CD4-positive, alpha-beta T cell (primary cell): ENCODE measurements around the gene SUN2. TPM values are rescaled to one million over a fixed set of nuclear protein-coding genes. Genes with fewer than 3 reads are reported as not detected.

Experiments
- ATAC-seq: fragments of 200-7000 bp; cut with Tn5 transposase; one replicate; pipeline ENCODE4 v1.10.0; 2022; ENCODE audit warnings: mild to moderate bottlenecking; ENCODE audit not compliant: poor library complexity
- CTCF ChIA-PET: fragments of 350-600 bp; sonication (Branson Sonifier 250); formaldehyde crosslinking; loops from one replicate; lab custom pipeline; 2021; ENCODE audit warnings: antibody characterized with exemption, inconsistent platforms; lab: Charles Lee
- POLR2A ChIA-PET: fragments of 350-600 bp; sonication (Branson Sonifier 250); formaldehyde crosslinking; loops from one replicate; lab custom pipeline; 2021; ENCODE audit warnings: antibody characterized with exemption, inconsistent platforms; lab: Charles Lee
- DNase-seq, 14 experiments: peaks; one replicate each; pipeline ENCODE4 v3.0.0-alpha.2; 2013 to 2020; ENCODE audit warnings: mixed read lengths in 2 of 14
- H3K27ac ChIP-seq, 2 donors: one replicate each; pipeline versions ENCODE4 v1.5.1 to v1.7.0; 2013; ENCODE audit warnings: low read length in 2 of 2, low read depth in 1 of 2, mild to moderate bottlenecking in 1 of 2
- H3K27me3 ChIP-seq, 2 experiments: 1 replicate in 1 of 2; 2 replicates in 1 of 2; pipeline versions ENCODE4 v1.6.1 to v1.7.0; 2013; ENCODE audit warnings: low read length in 2 of 2, control low read depth in 1 of 2, mild to moderate bottlenecking in 1 of 2, moderate library complexity in 1 of 2; ENCODE audit not compliant: insufficient read depth in 2 of 2, control insufficient read depth in 1 of 2
- H3K36me3 ChIP-seq: one replicate; pipeline ENCODE4 v1.6.1; 2013; ENCODE audit warnings: low read length, control low read depth; ENCODE audit not compliant: insufficient read depth
- H3K4me1 ChIP-seq: one replicate; pipeline ENCODE4 v1.6.1; 2013; ENCODE audit warnings: low read length, control low read depth; ENCODE audit not compliant: insufficient read depth
- H3K4me3 ChIP-seq: one replicate; pipeline ENCODE4 v1.5.1; 2013; ENCODE audit warnings: mild to moderate bottlenecking, low read length, moderate library complexity
- H3K9me3 ChIP-seq, 2 experiments: 1 replicate in 1 of 2; 2 replicates in 1 of 2; pipeline versions ENCODE4 v1.6.1 to v1.7.0; 2013; ENCODE audit warnings: low read length in 2 of 2, mild to moderate bottlenecking in 2 of 2, control low read depth in 1 of 2, moderate library complexity in 1 of 2; ENCODE audit not compliant: control insufficient read depth in 1 of 2, insufficient read depth in 1 of 2
- H3K27ac Mint-ChIP-seq: one replicate; pipeline ENCODE4 v1.8.0; 2020; ENCODE audit warnings: mixed read lengths
- H3K27me3 Mint-ChIP-seq: one replicate; pipeline ENCODE4 v1.8.0; 2021; ENCODE audit warnings: mixed read lengths
- H3K36me3 Mint-ChIP-seq: one replicate; pipeline ENCODE4 v1.8.0; 2021; ENCODE audit warnings: low read depth, mixed read lengths
- H3K4me1 Mint-ChIP-seq: one replicate; pipeline ENCODE4 v1.8.0; 2021; ENCODE audit warnings: low read depth, mixed read lengths
- H3K4me3 Mint-ChIP-seq: one replicate; pipeline ENCODE4 v1.8.0; 2020; ENCODE audit warnings: mild to moderate bottlenecking, mixed read lengths
- H3K9me3 Mint-ChIP-seq: one replicate; pipeline ENCODE4 v1.8.0; 2020; ENCODE audit warnings: mixed read lengths
- intact Hi-C, 2 experiments: fragments of 100-400 bp; cut with DNase I in 1 of 2; cut with micrococcal nuclease in 1 of 2; formaldehyde crosslinking; loops; one replicate each; pipeline versions ENCODE4 v1.15.1 to v1.9.0; 2023 to 2025; cut with DNase I, micrococcal nuclease
- total RNA-seq, 174 experiments: library from RNA in 2 of 174; stranded (reverse) in 2 of 174; gene quantifications; one replicate each; pipeline ENCODE4 v1.2.3 and lab custom pipeline; 2021 to 2026
- TF ChIP-seq, protein P1 (sequence below): fragments of 200-600 bp; IDR thresholded peaks from one replicate; pipeline ENCODE4 v1.8.0; 2022; ENCODE audit warnings: antibody characterized with exemption, mild to moderate bottlenecking

Gene SUN2
- total RNA-seq, 2 experiments from 2014 or later: 440 to 453 TPM

DNA sequence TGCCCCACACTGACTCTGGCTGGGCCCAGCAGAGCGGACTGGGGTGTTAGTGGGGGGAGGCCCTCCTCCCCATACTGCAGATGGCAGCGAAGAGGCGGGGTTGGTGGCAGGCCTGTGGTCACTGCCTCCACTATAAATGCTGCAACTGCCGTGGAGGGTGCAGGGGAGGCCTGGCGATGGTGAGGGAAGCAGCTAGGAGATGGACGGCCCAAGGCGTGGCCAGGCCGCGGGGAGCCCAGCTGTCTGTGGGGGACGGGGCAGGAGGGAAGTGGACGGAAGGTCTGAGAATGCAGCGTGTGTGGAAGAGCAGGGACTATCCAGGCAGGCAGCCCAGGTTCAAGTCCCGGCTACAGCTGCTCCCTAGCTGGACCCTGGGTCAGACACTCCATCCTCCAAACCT, 19.9 kb upstream of the SUN2 start:
- H3K4me3 Mint-ChIP-seq: no peak overlapping the region
- Histone ChIP-seq H3K4me3 (no peak overlapping the region), H3K27me3 (no peaks in the 10 kb centered on the region), H3K9me3 (no peaks in the 10 kb centered on the region), H3K4me1 (no peaks in the 10 kb centered on the region), H3K36me3 (peaks cover 8% of the 10 kb centered on the region), H3K27ac (no peak overlapping the region)
- no peaks in the 10 kb centered on the region for H3K4me1 Mint-ChIP-seq
- H3K27ac Mint-ChIP-seq: no peak overlapping the region
- TF ChIP-seq, protein P1, sequence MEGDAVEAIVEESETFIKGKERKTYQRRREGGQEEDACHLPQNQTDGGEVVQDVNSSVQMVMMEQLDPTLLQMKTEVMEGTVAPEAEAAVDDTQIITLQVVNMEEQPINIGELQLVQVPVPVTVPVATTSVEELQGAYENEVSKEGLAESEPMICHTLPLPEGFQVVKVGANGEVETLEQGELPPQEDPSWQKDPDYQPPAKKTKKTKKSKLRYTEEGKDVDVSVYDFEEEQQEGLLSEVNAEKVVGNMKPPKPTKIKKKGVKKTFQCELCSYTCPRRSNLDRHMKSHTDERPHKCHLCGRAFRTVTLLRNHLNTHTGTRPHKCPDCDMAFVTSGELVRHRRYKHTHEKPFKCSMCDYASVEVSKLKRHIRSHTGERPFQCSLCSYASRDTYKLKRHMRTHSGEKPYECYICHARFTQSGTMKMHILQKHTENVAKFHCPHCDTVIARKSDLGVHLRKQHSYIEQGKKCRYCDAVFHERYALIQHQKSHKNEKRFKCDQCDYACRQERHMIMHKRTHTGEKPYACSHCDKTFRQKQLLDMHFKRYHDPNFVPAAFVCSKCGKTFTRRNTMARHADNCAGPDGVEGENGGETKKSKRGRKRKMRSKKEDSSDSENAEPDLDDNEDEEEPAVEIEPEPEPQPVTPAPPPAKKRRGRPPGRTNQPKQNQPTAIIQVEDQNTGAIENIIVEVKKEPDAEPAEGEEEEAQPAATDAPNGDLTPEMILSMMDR: no peak
- H3K36me3 Mint-ChIP-seq: peaks cover 6% of the 10 kb centered on the region
- CTCF ChIA-PET: no interaction called here
- no peaks in the 10 kb centered on the region for H3K27me3 Mint-ChIP-seq
- intact Hi-C loops: no loop called here
- no peak for DNase-seq
- H3K9me3 Mint-ChIP-seq: no peaks in the 10 kb centered on the region
- POLR2A ChIA-PET: no interaction called here
- ATAC-seq: no peak

DNA sequence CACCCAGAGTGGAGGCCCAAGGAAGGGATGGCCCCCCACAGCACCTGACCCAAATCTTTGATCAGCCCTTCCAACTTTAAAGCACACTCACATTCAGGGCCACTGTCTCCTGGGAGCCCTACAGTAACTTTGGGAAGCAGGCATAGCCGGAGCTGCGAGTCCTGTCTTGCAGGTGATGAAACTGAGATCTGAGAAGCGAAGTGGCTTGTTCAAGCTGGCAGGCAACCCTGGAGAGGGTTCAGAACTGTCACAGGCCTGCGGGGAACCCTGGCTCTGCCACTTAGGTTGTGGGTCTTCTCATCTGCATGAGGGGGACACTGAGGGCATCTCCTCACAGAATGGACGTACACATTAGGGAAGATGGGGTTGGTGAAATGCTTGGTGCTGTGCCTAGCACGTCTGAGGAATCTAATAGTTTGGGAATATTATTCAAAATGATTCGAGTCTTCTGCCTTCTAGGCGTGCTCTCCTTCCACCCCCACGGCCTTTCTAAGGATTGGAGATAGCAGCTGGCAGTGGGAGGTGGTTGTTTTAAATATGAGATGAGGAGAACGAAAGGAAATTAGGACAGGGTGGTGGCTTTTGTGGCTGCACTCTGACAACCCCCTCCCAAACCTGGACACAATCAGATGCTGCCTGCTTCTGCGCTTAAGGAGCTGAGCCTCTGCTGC, 18.8 kb upstream of the SUN2 start:
- H3K9me3 Mint-ChIP-seq: no peaks in the 10 kb centered on the region

DNA sequence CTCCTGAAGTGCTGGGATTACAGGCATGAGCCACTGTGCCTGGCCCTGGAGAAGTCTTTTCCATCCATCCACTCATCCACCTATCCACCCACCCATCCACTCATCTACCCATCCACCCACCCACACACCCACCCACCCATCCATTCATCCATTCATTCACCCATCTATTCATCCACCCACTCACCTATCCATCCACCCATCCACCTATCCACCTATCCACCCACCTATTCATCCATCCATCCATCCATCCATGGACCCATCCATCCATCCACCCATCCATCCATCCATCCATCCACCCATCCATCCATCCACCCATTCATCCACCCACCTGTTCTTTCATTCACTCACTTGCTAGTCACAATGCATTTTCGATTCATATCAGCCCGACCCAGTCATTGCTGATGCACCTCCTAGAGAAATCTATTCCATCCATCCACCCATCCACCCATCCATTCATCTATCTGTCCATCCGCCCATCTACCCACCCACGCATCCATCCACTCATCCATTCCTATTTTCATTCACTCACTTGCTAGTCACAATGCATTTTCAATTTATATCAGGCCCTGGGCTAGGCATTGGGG, 17.7 kb upstream of the SUN2 start:
- ChIA-PET CTCF (no interaction called here), POLR2A (no interaction called here)
- H3K27me3 ChIP-seq: no peaks in the 10 kb centered on the region
- DNase-seq: no peak
- Mint-ChIP-seq H3K4me1 (peaks cover 5% of the 10 kb centered on the region), H3K27me3 (no peaks in the 10 kb centered on the region), H3K36me3 (no peaks in the 10 kb centered on the region), H3K27ac (no peak overlapping the region), H3K4me3 (no peak overlapping the region), H3K9me3 (no peaks in the 10 kb centered on the region)
- TF ChIP-seq, protein P1: no peak
- H3K9me3 ChIP-seq: no peaks in the 10 kb centered on the region
- H3K4me3 ChIP-seq: no peak overlapping the region
- H3K36me3 ChIP-seq: no peaks in the 10 kb centered on the region
- no peak for ATAC-seq
- intact Hi-C loops: no loop called here
- H3K27ac ChIP-seq: no peak overlapping the region
- peaks cover 7% of the 10 kb centered on the region for H3K4me1 ChIP-seq

More for the DNA sequence above, 18.8 kb upstream of the SUN2 start:
- H3K27ac Mint-ChIP-seq: no peak overlapping the region
- H3K36me3 ChIP-seq: peaks cover 7% of the 10 kb centered on the region
- no peak overlapping the region for H3K27ac ChIP-seq
- no peak for DNase-seq
- intact Hi-C loops: no loop called here
- CTCF ChIA-PET: no interaction called here
- ATAC-seq: no peak
- no peaks in the 10 kb centered on the region for H3K27me3 Mint-ChIP-seq
- H3K36me3 Mint-ChIP-seq: no peaks in the 10 kb centered on the region
- TF ChIP-seq, protein P1: no peak
- no peaks in the 10 kb centered on the region for H3K27me3 ChIP-seq
- H3K4me3 ChIP-seq: no peak overlapping the region
- H3K4me1 ChIP-seq: no peaks in the 10 kb centered on the region
- POLR2A ChIA-PET: no interaction called here
- H3K4me3 Mint-ChIP-seq: no peak overlapping the region
- no peaks in the 10 kb centered on the region for H3K9me3 ChIP-seq
- no peaks in the 10 kb centered on the region for H3K4me1 Mint-ChIP-seq
